Liver (tissue), 3 donors: ENCODE data around the gene PHLDB2.

ENCODE experiments used
- EGR1 ChIP-seq, 2 donors: IDR thresholded peaks; 2 replicates each; pipeline ENCODE4 v1.6.1; 2016 to 2018; ENCODE audit warnings: antibody characterized with exemption in 2 of 2, low read depth in 2 of 2
- TAF1 ChIP-seq: conservative IDR thresholded peaks from 2 replicates; pipeline ENCODE4 v1.6.1; 2016; ENCODE audit warnings: antibody characterized with exemption, mild to moderate bottlenecking
- TF ChIP-seq, protein P1 (sequence below): fragments of 150-350 bp; IDR thresholded peaks from 2 replicates; pipeline ENCODE4 v1.5.1; 2017; ENCODE audit warnings: improper control_type of control experiment, low read depth, low read length; ENCODE audit not compliant: missing input control
- TF ChIP-seq, protein P2 (sequence below): IDR thresholded peaks from 2 replicates; pipeline ENCODE4 v1.6.1; 2016; ENCODE audit warnings: antibody characterized with exemption
- donor health status: healthy.
- donor health status: healthy.

DNA sequence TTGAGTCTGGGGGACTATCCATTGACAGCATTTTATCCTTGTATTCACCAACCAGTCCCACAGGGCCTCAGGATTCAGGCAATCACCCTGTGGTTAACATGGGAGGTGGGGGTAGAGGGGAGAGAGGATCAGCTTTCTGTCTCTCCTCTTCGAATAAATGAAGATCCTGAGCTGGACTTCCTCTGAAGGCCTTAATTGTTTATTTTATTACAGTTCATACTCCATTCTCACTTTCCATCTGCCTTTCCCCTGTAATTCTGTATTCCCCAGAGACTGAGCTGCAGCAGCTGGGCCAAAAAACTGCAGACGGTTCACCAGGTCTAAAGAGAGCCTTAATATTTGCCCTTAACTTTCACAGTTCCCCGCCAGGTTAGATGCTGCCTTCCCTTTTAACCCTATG is 151.6 kb downstream of the PHLDB2 start:
- TF ChIP-seq, protein P1, sequence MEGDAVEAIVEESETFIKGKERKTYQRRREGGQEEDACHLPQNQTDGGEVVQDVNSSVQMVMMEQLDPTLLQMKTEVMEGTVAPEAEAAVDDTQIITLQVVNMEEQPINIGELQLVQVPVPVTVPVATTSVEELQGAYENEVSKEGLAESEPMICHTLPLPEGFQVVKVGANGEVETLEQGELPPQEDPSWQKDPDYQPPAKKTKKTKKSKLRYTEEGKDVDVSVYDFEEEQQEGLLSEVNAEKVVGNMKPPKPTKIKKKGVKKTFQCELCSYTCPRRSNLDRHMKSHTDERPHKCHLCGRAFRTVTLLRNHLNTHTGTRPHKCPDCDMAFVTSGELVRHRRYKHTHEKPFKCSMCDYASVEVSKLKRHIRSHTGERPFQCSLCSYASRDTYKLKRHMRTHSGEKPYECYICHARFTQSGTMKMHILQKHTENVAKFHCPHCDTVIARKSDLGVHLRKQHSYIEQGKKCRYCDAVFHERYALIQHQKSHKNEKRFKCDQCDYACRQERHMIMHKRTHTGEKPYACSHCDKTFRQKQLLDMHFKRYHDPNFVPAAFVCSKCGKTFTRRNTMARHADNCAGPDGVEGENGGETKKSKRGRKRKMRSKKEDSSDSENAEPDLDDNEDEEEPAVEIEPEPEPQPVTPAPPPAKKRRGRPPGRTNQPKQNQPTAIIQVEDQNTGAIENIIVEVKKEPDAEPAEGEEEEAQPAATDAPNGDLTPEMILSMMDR: no peak
- TF ChIP-seq TAF1: no peak
- no peak for TF ChIP-seq EGR1 (IDR thresholded peaks at IDR 0.05; ENCODE audit: low read depth in 2 of 2)
- TF ChIP-seq, protein P2, sequence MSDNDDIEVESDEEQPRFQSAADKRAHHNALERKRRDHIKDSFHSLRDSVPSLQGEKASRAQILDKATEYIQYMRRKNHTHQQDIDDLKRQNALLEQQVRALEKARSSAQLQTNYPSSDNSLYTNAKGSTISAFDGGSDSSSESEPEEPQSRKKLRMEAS: no peak
